ENCODE data around the gene ANO9.
A peak's percentile ranks its signal among the peaks of the same experiment; 100 is the strongest.

Gene ANO9, protein sequence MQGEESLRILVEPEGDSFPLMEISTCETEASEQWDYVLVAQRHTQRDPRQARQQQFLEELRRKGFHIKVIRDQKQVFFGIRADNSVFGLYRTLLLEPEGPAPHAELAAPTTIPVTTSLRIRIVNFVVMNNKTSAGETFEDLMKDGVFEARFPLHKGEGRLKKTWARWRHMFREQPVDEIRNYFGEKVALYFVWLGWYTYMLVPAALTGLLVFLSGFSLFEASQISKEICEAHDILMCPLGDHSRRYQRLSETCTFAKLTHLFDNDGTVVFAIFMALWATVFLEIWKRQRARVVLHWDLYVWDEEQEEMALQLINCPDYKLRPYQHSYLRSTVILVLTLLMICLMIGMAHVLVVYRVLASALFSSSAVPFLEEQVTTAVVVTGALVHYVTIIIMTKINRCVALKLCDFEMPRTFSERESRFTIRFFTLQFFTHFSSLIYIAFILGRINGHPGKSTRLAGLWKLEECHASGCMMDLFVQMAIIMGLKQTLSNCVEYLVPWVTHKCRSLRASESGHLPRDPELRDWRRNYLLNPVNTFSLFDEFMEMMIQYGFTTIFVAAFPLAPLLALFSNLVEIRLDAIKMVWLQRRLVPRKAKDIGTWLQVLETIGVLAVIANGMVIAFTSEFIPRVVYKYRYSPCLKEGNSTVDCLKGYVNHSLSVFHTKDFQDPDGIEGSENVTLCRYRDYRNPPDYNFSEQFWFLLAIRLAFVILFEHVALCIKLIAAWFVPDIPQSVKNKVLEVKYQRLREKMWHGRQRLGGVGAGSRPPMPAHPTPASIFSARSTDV

DNA sequence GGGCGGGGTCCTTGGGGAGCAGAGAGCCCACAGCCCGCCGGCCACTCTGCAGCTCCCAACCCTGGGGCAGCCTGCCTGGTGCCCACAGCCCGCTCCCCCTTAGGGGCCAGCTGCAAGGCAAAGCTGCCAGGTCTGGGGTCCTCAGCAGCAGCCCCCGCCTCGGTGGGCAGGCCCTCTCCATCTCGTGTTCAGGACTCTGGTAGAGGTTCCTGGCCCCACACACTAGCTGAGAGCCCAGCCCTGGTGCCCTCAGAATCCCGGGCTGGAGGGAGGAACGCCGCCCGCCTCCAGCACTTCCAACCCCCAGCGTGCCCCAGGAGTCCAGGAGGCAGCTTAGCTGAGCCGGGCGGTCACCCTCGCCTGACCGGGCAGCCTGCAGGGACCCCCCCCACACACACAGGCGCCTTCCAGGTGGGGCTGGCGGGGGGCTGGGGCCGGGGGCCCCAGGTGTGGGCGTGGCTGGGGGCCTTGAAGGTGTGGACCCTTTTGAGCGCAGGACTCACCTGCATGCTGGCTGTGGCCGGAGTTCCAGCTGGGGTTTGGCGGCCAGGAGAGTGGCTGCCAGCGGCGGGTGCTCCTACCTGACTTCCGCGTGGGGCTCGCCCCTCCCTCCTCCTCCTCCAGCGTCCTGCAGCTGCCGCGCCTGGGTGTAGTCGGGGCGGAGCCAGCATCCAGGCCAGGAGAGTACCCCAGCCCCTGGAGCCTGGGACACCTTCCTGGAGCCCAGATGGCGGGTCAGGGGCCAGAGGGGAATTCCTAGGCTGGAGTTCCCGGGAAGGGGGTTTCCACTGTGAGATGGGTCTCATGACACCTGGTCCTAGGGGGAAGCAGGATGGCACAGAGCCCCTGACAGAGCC lies at the start of gene ANO9:
Gene ANO9 (minus strand): TSS at position 594 of the 857 bp plus-strand sequence. CDS start 85 bp downstream, at position 509.
- Histone ChIP-seq H3K4me1 (ENCODE audit: low read length) (0 out of 2 replicates have a peak, but pooled peaks cover 3% of the 10 kb centered on the region), H3K9me3 (replicated peaks; ENCODE audit: insufficient read depth, low read length) (no peaks in the 10 kb centered on the region), H2AFZ (ENCODE audit: low read length) (peak within 1 kb of the TSS; percentile 79), H3K4me3 (ENCODE audit: low read length) (peak within 1 kb of the TSS; percentile 61), H3K9me2 (replicated peaks; ENCODE audit: insufficient read depth, low read length) (no peaks in the 10 kb centered on the region), H3K79me2 (ENCODE audit: low read length) (no peaks in the 10 kb centered on the region), H3K27me3 (replicated peaks; ENCODE audit: insufficient read depth, low read length) (peaks cover 40% of the 10 kb centered on the region), H3K27ac (ENCODE audit: low read length) (no peak within 1 kb of the TSS), H3K4me2 (ENCODE audit: low read depth, low read length) (peak within 1 kb of the TSS; percentile 89), H3F3A (ENCODE audit: insufficient read depth, low read length) (peaks cover 4% of the 10 kb centered on the region), H3K9ac (ENCODE audit: low read length) (peak within 1 kb of the TSS; percentile 48; the same call in 1 of the 2 replicates), H4K20me1 (ENCODE audit: insufficient read depth, low read length) (no peaks in the 10 kb centered on the region), H3K36me3 (replicated peaks; ENCODE audit: insufficient read depth, low read length) (no peaks in the 10 kb centered on the region)
- TF ChIP-seq EZH2 (optimal IDR thresholded peaks at IDR 0.05; ENCODE audit: low read depth, low read length) (no peak), EZH2phosphoT487 (IDR thresholded peaks at IDR 0.05; ENCODE audit: low read length) (no peak)
- TF ChIP-seq, protein P1, sequence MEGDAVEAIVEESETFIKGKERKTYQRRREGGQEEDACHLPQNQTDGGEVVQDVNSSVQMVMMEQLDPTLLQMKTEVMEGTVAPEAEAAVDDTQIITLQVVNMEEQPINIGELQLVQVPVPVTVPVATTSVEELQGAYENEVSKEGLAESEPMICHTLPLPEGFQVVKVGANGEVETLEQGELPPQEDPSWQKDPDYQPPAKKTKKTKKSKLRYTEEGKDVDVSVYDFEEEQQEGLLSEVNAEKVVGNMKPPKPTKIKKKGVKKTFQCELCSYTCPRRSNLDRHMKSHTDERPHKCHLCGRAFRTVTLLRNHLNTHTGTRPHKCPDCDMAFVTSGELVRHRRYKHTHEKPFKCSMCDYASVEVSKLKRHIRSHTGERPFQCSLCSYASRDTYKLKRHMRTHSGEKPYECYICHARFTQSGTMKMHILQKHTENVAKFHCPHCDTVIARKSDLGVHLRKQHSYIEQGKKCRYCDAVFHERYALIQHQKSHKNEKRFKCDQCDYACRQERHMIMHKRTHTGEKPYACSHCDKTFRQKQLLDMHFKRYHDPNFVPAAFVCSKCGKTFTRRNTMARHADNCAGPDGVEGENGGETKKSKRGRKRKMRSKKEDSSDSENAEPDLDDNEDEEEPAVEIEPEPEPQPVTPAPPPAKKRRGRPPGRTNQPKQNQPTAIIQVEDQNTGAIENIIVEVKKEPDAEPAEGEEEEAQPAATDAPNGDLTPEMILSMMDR (IDR thresholded peaks at IDR 0.05; ENCODE audit: low read length), result no peak
- peak; percentile 55 for DNase-seq

DNA sequence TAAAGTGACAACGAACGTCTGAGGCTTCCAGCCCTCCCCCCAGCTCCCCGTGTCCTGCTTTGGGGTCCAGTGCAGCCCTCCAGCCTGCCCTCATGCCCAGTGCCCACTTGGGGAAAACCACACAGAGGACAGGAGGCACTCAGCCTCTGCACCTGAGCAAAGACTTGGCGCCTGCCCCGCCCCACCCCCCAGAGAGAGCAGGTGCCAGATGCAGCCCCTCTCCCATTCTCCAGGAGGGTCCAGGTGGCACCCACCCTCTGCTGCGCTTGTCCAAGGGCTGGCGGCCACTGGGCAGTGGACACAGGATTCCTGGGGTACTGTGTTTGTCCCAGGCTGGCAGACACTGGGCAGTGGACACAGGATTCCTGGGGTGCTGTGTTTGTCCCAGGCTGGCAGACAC lies 49.5 kb upstream of the ANO9 start:
- Histone ChIP-seq H3K4me3 (ENCODE audit: low read length) (no peak overlapping the region), H3K27ac (ENCODE audit: low read length) (no peak overlapping the region), H3K4me1 (ENCODE audit: low read length) (no peaks in the 10 kb centered on the region), H3F3A (ENCODE audit: insufficient read depth, low read length) (no peaks in the 10 kb centered on the region), H3K4me2 (ENCODE audit: low read depth, low read length) (no peak overlapping the region), H3K79me2 (ENCODE audit: low read length) (no peaks in the 10 kb centered on the region), H3K9me3 (replicated peaks; ENCODE audit: insufficient read depth, low read length) (no peaks in the 10 kb centered on the region), H3K9me2 (replicated peaks; ENCODE audit: insufficient read depth, low read length) (no peaks in the 10 kb centered on the region), H2AFZ (ENCODE audit: low read length) (no peak overlapping the region), H3K9ac (ENCODE audit: low read length) (no peak overlapping the region), H4K20me1 (ENCODE audit: insufficient read depth, low read length) (no peaks in the 10 kb centered on the region), H3K36me3 (replicated peaks; ENCODE audit: insufficient read depth, low read length) (no peaks in the 10 kb centered on the region), H3K27me3 (replicated peaks; ENCODE audit: insufficient read depth, low read length) (no peaks in the 10 kb centered on the region)
- no peak for DNase-seq
- TF ChIP-seq EZH2 (optimal IDR thresholded peaks at IDR 0.05; ENCODE audit: low read depth, low read length), result no peak
- TF ChIP-seq EZH2phosphoT487 (IDR thresholded peaks at IDR 0.05; ENCODE audit: low read length), result no peak
- TF ChIP-seq, protein P1 (IDR thresholded peaks at IDR 0.05; ENCODE audit: low read length), result no peak

DNA sequence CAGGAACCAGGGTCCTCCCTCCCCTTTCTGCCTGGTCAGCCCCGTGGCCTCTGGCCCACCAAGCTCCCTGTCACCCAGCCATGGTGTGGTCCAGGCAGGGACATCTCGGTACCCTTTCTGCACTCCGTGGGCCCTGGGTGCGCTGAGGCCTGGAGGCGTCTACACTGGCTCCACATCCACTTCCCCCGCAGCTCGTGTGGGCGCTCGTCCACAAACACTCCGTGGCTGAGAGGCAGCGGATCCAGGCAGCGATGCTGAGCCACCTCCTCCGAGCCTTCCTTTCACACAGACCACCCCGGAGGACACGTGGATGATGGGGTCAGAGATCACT lies 49.1 kb upstream of the ANO9 start:
- no peaks in the 10 kb centered on the region for H3K9me2 ChIP-seq (replicated peaks; ENCODE audit: insufficient read depth, low read length)
- no peaks in the 10 kb centered on the region for H3K79me2 ChIP-seq (ENCODE audit: low read length)
- no peaks in the 10 kb centered on the region for H3K9me3 ChIP-seq (replicated peaks; ENCODE audit: insufficient read depth, low read length)
- H3K4me1 ChIP-seq (ENCODE audit: low read length), result no peaks in the 10 kb centered on the region
- no peak for DNase-seq
- H3K27ac ChIP-seq (ENCODE audit: low read length), result no peak overlapping the region
- H3K36me3 ChIP-seq (replicated peaks; ENCODE audit: insufficient read depth, low read length), result no peaks in the 10 kb centered on the region
- H3K4me2 ChIP-seq (ENCODE audit: low read depth, low read length), result no peak overlapping the region
- TF ChIP-seq EZH2 (optimal IDR thresholded peaks at IDR 0.05; ENCODE audit: low read depth, low read length), result no peak
- TF ChIP-seq EZH2phosphoT487 (IDR thresholded peaks at IDR 0.05; ENCODE audit: low read length), result no peak
- no peaks in the 10 kb centered on the region for H4K20me1 ChIP-seq (ENCODE audit: insufficient read depth, low read length)
- no peaks in the 10 kb centered on the region for H3K27me3 ChIP-seq (replicated peaks; ENCODE audit: insufficient read depth, low read length)
- no peak overlapping the region for H2AFZ ChIP-seq (ENCODE audit: low read length)
- H3F3A ChIP-seq (ENCODE audit: insufficient read depth, low read length), result no peaks in the 10 kb centered on the region
- H3K4me3 ChIP-seq (ENCODE audit: low read length), result no peak overlapping the region
- no peak overlapping the region for H3K9ac ChIP-seq (ENCODE audit: low read length)
